GM10248 (cell line): ENCODE data around the gene PKNOX2.

Experiments
- CTCF ChIA-PET: fragments of 300-600 bp; sonication (Branson Sonifier 250); formaldehyde crosslinking; extraction: SDS; loops from one replicate; lab custom pipeline; 2021; ENCODE audit warnings: antibody characterized with exemption; lab: Yijun Ruan, JAX
- POLR2A ChIA-PET: fragments of 350-650 bp; sonication (Branson Sonifier 250); formaldehyde crosslinking; extraction: SDS; loops from one replicate; lab custom pipeline; 2020; ENCODE audit warnings: antibody characterized with exemption; lab: Yijun Ruan, JAX
- DNase-seq: peaks from one replicate; pipeline ENCODE4 v3.0.0; 2012; ENCODE audit errors: extremely low spot score
- TF ChIP-seq, protein P1 (sequence below): IDR thresholded peaks from 2 replicates; pipeline ENCODE4 v1.5.1; 2012; ENCODE audit warnings: mild to moderate bottlenecking, low read depth; ENCODE audit errors: extremely low read depth, missing control alignments, control extremely low read depth

Gene PKNOX2

DNA sequence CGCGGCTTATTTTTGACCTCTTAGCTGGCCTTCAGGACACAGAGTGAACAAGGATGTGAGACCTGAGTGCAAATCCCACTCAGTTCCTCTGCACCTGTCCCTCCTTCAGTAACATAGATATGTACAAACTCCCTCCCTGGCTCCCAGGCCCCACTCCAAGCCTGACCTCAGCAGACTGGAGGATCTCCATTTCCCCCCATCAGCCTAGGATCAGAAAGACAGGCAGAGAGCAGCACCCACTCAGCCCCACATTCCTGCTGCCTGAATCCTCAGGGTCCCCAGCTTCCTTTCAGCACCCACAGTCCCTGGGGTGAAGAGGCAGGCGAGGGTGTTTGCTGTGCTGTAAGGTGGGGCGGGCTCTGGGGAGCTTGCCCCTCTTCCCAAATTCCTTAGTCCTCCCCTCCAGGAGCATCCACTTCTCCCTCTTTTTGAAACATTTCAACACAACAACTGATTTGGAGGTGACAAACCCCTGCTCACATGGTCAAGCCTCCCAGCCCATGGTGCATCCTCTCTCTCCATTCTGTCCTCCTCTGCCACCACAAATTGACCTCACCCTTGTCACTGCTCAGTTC lies 180.4 kb downstream of the PKNOX2 start:
- ChIA-PET POLR2A (no interaction called here), CTCF (interaction anchor here (1.0 to 5.6 kb wide), 15 partner anchors 8 to 418 kb away, joined by 3 to 49 read pairs (median 8); no protein-coding TSS in a partner anchor)
- TF ChIP-seq, protein P1, sequence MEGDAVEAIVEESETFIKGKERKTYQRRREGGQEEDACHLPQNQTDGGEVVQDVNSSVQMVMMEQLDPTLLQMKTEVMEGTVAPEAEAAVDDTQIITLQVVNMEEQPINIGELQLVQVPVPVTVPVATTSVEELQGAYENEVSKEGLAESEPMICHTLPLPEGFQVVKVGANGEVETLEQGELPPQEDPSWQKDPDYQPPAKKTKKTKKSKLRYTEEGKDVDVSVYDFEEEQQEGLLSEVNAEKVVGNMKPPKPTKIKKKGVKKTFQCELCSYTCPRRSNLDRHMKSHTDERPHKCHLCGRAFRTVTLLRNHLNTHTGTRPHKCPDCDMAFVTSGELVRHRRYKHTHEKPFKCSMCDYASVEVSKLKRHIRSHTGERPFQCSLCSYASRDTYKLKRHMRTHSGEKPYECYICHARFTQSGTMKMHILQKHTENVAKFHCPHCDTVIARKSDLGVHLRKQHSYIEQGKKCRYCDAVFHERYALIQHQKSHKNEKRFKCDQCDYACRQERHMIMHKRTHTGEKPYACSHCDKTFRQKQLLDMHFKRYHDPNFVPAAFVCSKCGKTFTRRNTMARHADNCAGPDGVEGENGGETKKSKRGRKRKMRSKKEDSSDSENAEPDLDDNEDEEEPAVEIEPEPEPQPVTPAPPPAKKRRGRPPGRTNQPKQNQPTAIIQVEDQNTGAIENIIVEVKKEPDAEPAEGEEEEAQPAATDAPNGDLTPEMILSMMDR: no peak
- DNase-seq: no peak

- CTCF ChIA-PET: interaction anchor here (0.6 to 5.6 kb wide), 38 partner anchors 7 to 722 kb away, joined by 3 to 49 read pairs (median 3); no protein-coding TSS in a partner anchor
- DNase-seq: peak; percentile 66
- POLR2A ChIA-PET: no interaction called here
- TF ChIP-seq, protein P1: peak; percentile 72
Measured at GRCh38 chr11:125345421-125346178, 181.0 kb downstream of the PKNOX2 start.

GRCh38 chr11:125346179-125346530 lies 181.6 kb downstream of the PKNOX2 start:
- TF ChIP-seq, protein P1: no peak
- CTCF ChIA-PET: interaction anchor here (0.6 to 5.6 kb wide), 37 partner anchors 8 to 723 kb away, joined by 3 to 49 read pairs (median 3); no protein-coding TSS in a partner anchor
- no peak for DNase-seq
- POLR2A ChIA-PET: no interaction called here

GRCh38 chr11:125346565-125347260 lies 182.2 kb downstream of the PKNOX2 start:
- no peak for DNase-seq
- ChIA-PET POLR2A (no interaction called here), CTCF (interaction anchor here (0.7 to 5.6 kb wide), 27 partner anchors 8 to 550 kb away, joined by 3 to 49 read pairs (median 4); no protein-coding TSS in a partner anchor)
- TF ChIP-seq, protein P1: no peak

DNA sequence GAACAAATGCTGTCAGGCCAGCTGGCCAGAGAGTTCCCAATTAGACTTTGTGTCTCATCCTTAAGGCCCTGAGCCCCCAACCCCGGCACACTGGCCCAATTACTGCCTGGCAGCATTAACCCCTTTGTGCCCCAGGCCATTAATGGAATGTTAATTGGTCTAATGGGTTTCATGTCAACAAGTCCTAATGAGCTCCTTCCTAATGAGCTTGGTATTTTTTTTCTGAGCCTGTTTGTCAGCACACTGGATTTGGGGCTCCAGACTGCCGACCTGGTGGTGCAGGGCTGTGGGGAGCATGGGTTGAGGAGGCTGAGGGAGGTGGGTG lies 182.7 kb downstream of the PKNOX2 start:
- TF ChIP-seq, protein P1: no peak
- no peak for DNase-seq
- CTCF ChIA-PET: interaction anchor here (0.8 to 5.6 kb wide), 19 partner anchors 9 to 550 kb away, joined by 3 to 33 read pairs (median 6); partner anchors contain the start of gene PKNOX2

DNA sequence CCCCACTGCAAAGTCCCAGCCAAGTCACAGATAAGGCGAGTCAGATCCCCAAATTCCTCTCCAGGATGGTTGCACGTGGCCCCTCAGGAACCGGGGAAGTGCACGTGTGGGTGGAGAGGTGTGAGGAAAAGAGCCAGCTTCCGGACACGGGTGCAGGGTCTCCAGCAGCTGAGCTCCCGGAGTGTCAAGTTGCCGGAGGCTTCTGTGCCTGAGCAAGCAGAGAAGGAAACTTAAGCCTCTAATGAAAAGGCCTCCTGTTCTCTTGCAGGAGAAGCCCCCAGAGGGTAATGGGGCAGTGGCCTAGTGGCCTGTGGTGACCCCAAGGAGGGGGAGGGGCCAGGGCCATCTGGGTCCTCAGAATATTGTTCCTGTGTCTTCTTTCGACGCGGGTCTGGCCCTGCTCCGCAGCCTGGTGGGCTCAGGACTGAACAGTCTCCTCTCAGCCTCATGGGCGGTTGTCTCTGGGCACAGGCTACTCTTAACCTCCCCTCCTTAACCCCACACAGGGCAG lies 183.6 kb downstream of the PKNOX2 start:
- ChIA-PET CTCF (interaction anchor here (1.1 to 5.6 kb wide), 10 partner anchors 9 to 387 kb away, joined by 3 to 33 read pairs (median 6); partner anchors contain the start of gene PKNOX2), POLR2A (no interaction called here)
- no peak for DNase-seq
- TF ChIP-seq, protein P1: no peak

More for the DNA sequence above, 182.7 kb downstream of the PKNOX2 start:
- POLR2A ChIA-PET: no interaction called here
